Measurements from ENCODE around the gene CORO7. TPM values are rescaled to one million over a fixed set of nuclear protein-coding genes. Genes with fewer than 3 reads are reported as not detected.
A peak's percentile ranks its signal among the peaks of the same experiment; 100 is the strongest.
"Not testable (repeated sequence)": the region's sequence is repeated elsewhere in the genome, so short reads cannot be mapped to it uniquely, and the experiment has no call there.

CORO7 gene
- total and polyA plus RNA-seq, 9 of the 15 experiments (the other 6 are each of a cell fraction or from before 2014, with no cell fraction given): 0.45 to 77.2 (median 18.7) TPM

DNA sequence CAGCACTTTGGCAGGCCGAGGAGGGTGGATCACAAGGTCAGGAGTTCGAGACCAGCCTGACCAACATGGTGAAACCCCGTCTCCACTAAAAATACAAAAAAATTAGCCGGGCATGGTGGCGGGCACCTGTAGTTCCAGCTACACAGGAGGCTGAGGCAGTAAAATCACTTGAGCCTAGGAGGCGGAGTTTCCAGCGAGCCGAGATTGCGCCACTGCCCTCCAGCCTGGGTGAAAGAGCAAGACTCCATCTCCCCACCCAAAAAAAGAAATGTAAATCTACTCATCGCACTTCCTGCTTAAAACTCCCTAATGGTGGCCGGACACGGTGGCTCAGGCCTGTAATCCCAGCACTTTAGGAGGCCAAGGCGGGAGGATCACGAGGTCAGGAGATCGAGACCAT, 22.5 kb downstream of the CORO7 start:
- BruUV-seq (replicated peaks); CTCF ChIA-PET (ENCODE audit: low intra/inter-chr PET ratio); H3K27ac ChIP-seq (ENCODE audit: extremely low read depth, low read depth, low read length); H3K9me1 ChIP-seq (ENCODE audit: control insufficient read depth, insufficient read depth, low read length); in situ Hi-C loops (cut with MboI); H3K27me3 ChIP-seq (ENCODE audit: control insufficient read depth in 2 of 2, insufficient read depth in 2 of 2, low read length in 2 of 2); H3K9me3 ChIP-seq (replicated peaks; ENCODE audit: control insufficient read depth, insufficient read depth, low read depth, low read length); intact Hi-C loops (cut with micrococcal nuclease); H2AFZ ChIP-seq (ENCODE audit: low read depth, low read length); ATAC-seq; H3K79me2 ChIP-seq (ENCODE audit: control insufficient read depth, insufficient read depth, low read length); H4K20me1 ChIP-seq (replicated peaks; ENCODE audit: control insufficient read depth, insufficient read depth, low read length); DNase-seq (ENCODE audit: extremely low read depth in 1 of 4, low spot score in 3 of 4); H3K4me2 ChIP-seq (ENCODE audit: insufficient read depth, low read length); H3K4me3 ChIP-seq; FAIRE-seq; H3K9ac ChIP-seq (ENCODE audit: insufficient read depth in 1 of 2, low read depth in 2 of 2, low read length in 2 of 2): not testable (repeated sequence)
- WGBS (ENCODE audit: insufficient coverage, low coverage, missing lambda C conversion rate): 91% methylated on average over 15 of the region's 15 CpGs
- Histone ChIP-seq H3K36me3 (ENCODE audit: control insufficient read depth, insufficient read depth, low read length) (peaks cover 58% of the 10 kb centered on the region; the same call in 2 of the 3 replicates), H3K4me1 (replicated peaks in 1 of 2; ENCODE audit: control insufficient read depth in 2 of 2, insufficient read depth in 2 of 2, low read length in 2 of 2) (peaks cover 0 to 22% of the 10 kb centered on the region in 2 experiments; a peak in 2 of 5 replicates)
- peak; percentile 26; the same call in 1 of the 2 replicates for TF ChIP-seq CEBPB (tag; IDR thresholded peaks at IDR 0.05)
- POLR2A ChIA-PET: interaction anchor here (0.6 kb wide), 1 partner anchor 184 kb away, joined by 3 read pairs; no protein-coding TSS in a partner anchor

DNA sequence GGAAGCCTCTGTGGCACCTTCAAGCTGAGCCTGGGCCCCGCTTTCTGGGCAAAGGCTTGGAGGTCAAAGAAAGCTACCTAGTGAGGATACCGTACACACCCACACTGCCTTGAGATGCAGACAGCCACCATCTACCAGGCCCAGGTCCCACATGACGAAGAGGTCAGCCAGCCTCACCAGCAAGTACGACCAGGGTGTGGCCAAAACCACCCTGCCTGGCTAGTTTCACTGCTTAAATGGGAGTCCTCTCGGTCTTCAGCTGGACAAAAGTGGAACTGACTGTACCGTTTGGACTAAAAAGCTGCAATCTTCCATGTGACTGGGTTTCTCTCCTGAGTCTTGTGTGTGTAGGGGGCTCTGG, 23.2 kb downstream of the CORO7 start:
- H3K9me3 ChIP-seq (replicated peaks; ENCODE audit: control insufficient read depth, insufficient read depth, low read depth, low read length): no peaks in the 10 kb centered on the region
- ChIA-PET POLR2A (interaction anchor here (0.6 to 1.2 kb wide), 3 partner anchors 10 to 183 kb away, joined by 3 to 5 read pairs (median 5); no protein-coding TSS in a partner anchor), CTCF (ENCODE audit: low intra/inter-chr PET ratio) (no interaction called here)
- H3K79me2 ChIP-seq (ENCODE audit: control insufficient read depth, insufficient read depth, low read length): no peaks in the 10 kb centered on the region
- TF ChIP-seq KDM4B (IDR thresholded peaks at IDR 0.05; ENCODE audit: borderline replicate concordance in 2 of 2, low read depth in 1 of 2): no peak
- no peak for TF ChIP-seq ZC3H8 (IDR thresholded peaks at IDR 0.05)
- TF ChIP-seq, protein P1, sequence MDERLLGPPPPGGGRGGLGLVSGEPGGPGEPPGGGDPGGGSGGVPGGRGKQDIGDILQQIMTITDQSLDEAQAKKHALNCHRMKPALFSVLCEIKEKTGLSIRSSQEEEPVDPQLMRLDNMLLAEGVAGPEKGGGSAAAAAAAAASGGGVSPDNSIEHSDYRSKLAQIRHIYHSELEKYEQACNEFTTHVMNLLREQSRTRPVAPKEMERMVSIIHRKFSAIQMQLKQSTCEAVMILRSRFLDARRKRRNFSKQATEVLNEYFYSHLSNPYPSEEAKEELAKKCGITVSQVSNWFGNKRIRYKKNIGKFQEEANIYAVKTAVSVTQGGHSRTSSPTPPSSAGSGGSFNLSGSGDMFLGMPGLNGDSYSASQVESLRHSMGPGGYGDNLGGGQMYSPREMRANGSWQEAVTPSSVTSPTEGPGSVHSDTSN (CRISPR knock-in tag; IDR thresholded peaks at IDR 0.05; ENCODE audit: low read depth): no peak
- TF ChIP-seq, protein P1 (tag; conservative IDR thresholded peaks at IDR 0.05; ENCODE audit: low read depth): no peak
- H3K4me2 ChIP-seq (ENCODE audit: insufficient read depth, low read length): no peak overlapping the region
- no peaks in the 10 kb centered on the region for H3K27me3 ChIP-seq (ENCODE audit: control insufficient read depth in 2 of 2, insufficient read depth in 2 of 2, low read length in 2 of 2)
- peaks cover 3% of the 10 kb centered on the region for H3K9me1 ChIP-seq (ENCODE audit: control insufficient read depth, insufficient read depth, low read length)
- no TSS peak for BruUV-seq (replicated peaks)
- intact Hi-C loops (cut with micrococcal nuclease) (no loop called here), in situ Hi-C loops (cut with MboI) (no loop called here)
- peaks cover 60% of the 10 kb centered on the region; the same call in 2 of the 3 replicates for H3K36me3 ChIP-seq (ENCODE audit: control insufficient read depth, insufficient read depth, low read length)
- 73% methylated on average over 6 of the region's 6 CpGs for WGBS (ENCODE audit: insufficient coverage, low coverage, missing lambda C conversion rate)
- H3K9ac ChIP-seq (ENCODE audit: insufficient read depth in 1 of 2, low read depth in 2 of 2, low read length in 2 of 2): peak overlapping the region in 1 of 2 experiments; percentile 52; a peak in 2 of 4 replicates
- no peaks in the 10 kb centered on the region for H4K20me1 ChIP-seq (replicated peaks; ENCODE audit: control insufficient read depth, insufficient read depth, low read length)
- DNase-seq (ENCODE audit: extremely low read depth in 1 of 4, low spot score in 3 of 4) (no peak), FAIRE-seq (no peak), ATAC-seq (no peak)
- no peak overlapping the region for H3K4me3 ChIP-seq
- no peak overlapping the region for H2AFZ ChIP-seq (ENCODE audit: low read depth, low read length)
- H3K4me1 ChIP-seq (replicated peaks in 1 of 2; ENCODE audit: control insufficient read depth in 2 of 2, insufficient read depth in 2 of 2, low read length in 2 of 2): peaks cover 0 to 28% of the 10 kb centered on the region in 2 experiments; a peak in 2 of 5 replicates
- H3K27ac ChIP-seq (ENCODE audit: extremely low read depth, low read depth, low read length): no peak overlapping the region

Data from K562 (cell line).